Measurements from ENCODE around the gene RBMS3.

- TF ChIP-seq CTCF (conservative IDR thresholded peaks at IDR 0.05; ENCODE audit: low read length) (no peak), EZH2phosphoT487 (IDR thresholded peaks at IDR 0.05; ENCODE audit: borderline replicate concordance, low read depth, low read length) (no peak)
These were observed 762.2 kb downstream of the RBMS3 start for GRCh38 chr3:30042916-30043555.

Data from OCI-LY7 (cell line).